ENCODE data around the gene LRCH3. TPM values are rescaled to one million over a fixed set of nuclear protein-coding genes. Genes with fewer than 3 reads are reported as not detected.

Gene LRCH3
- total and polyA plus RNA-seq, 8 donors = 5.4 to 26.1 (median 13.9) TPM

DNA sequence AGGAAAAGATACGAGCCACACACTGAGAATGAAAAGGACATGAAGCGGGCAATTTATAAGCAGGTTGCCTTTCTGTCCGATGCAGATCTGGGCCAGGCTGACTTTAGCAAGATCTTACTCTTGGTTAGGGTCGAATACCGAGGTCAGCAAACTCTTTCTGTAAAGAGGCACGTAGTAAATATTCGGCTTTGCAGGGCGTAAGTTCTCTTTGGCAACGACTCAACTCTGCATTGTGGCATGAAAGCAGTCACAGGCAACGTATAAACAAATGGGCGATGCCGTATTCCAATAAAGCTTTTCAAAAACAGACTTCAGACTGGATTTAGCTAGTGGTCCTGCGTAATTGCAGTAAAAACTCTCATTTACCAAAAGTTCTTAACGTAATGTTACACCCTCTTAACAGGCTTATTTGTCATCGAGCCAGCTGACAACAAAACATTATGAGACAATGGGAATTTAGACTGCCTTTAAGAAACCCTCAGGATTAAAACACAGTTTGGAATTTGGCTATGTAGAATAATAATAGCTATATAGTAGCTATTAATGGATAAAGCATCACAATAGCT is 145.8 kb downstream of the LRCH3 start:
- H3K27ac ChIP-seq = no peak overlapping the region

More for the DNA sequence above, 145.8 kb downstream of the LRCH3 start:
- DNase-seq = no peak
- no peaks in the 10 kb centered on the region for H3K4me1 ChIP-seq
- intact Hi-C loops (cut with DNase I) = no loop called here
- H3K36me3 ChIP-seq = no peaks in the 10 kb centered on the region
- ATAC-seq = no peak
- 84 to 89% methylated on average over 15 of the region's 15 CpGs for WGBS, 2 donors
- no peak overlapping the region for H3K4me3 ChIP-seq
- TF ChIP-seq, protein P1, sequence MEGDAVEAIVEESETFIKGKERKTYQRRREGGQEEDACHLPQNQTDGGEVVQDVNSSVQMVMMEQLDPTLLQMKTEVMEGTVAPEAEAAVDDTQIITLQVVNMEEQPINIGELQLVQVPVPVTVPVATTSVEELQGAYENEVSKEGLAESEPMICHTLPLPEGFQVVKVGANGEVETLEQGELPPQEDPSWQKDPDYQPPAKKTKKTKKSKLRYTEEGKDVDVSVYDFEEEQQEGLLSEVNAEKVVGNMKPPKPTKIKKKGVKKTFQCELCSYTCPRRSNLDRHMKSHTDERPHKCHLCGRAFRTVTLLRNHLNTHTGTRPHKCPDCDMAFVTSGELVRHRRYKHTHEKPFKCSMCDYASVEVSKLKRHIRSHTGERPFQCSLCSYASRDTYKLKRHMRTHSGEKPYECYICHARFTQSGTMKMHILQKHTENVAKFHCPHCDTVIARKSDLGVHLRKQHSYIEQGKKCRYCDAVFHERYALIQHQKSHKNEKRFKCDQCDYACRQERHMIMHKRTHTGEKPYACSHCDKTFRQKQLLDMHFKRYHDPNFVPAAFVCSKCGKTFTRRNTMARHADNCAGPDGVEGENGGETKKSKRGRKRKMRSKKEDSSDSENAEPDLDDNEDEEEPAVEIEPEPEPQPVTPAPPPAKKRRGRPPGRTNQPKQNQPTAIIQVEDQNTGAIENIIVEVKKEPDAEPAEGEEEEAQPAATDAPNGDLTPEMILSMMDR (IDR thresholded peaks at IDR 0.05) = no peak
- no peaks in the 10 kb centered on the region for H3K9me3 ChIP-seq
- FAIRE-seq = no peak
- no peaks in the 10 kb centered on the region for H3K27me3 ChIP-seq

Other genes with a start within 250 kb of the LRCH3 start
- 10 to 100 TPM in 2 of 6 donors, 1 to 10 TPM in 4; 2.1 to 11.9 (median 6.7) TPM for gene BDH1, start 235.3 kb upstream of the LRCH3 start, total RNA-seq
- 10 to 100 TPM in 1 of 2 donors, 1 to 10 TPM in 1; 9.2 to 20.8 TPM for gene BDH1, start 235.3 kb upstream of the LRCH3 start, polyA plus RNA-seq
- 10 to 100 TPM in 5 of 6 donors, 1 to 10 TPM in 1; 8.6 to 14.1 (median 13.0) TPM for gene RUBCN, start 54.4 kb upstream of the LRCH3 start, total RNA-seq
- 10 to 100 TPM in 1 of 2 donors, 1 to 10 TPM in 1; 8.7 to 14.1 TPM for gene RUBCN, start 54.4 kb upstream of the LRCH3 start, polyA plus RNA-seq
- 10 to 100 TPM; 22.8 to 37.9 (median 30.5) TPM for gene FYTTD1, start 41.4 kb upstream of the LRCH3 start, total RNA-seq
- 10 to 100 TPM in 1 of 2 donors, 1 to 10 TPM in 1; 8.3 to 11.0 TPM for gene FYTTD1, start 41.4 kb upstream of the LRCH3 start, polyA plus RNA-seq
- 100 to 1,000 TPM; 466 to 854 (median 649) TPM for gene RPL35A, start 158.9 kb downstream of the LRCH3 start, total RNA-seq
- gene RPL35A, start 158.9 kb downstream of the LRCH3 start, polyA plus RNA-seq = 1,000 to 10,000 TPM in 1 of 2 donors, 100 to 1,000 TPM in 1; 982 to 1,015 TPM
- 1 to 10 TPM; 3.1 to 6.4 (median 4.8) TPM for gene LMLN, start 169.0 kb downstream of the LRCH3 start, total RNA-seq
- gene LMLN, start 169.0 kb downstream of the LRCH3 start, polyA plus RNA-seq = 1 to 10 TPM; 2.2 to 4.0 TPM